Measurements from ENCODE around the gene CHIC2.

DNA sequence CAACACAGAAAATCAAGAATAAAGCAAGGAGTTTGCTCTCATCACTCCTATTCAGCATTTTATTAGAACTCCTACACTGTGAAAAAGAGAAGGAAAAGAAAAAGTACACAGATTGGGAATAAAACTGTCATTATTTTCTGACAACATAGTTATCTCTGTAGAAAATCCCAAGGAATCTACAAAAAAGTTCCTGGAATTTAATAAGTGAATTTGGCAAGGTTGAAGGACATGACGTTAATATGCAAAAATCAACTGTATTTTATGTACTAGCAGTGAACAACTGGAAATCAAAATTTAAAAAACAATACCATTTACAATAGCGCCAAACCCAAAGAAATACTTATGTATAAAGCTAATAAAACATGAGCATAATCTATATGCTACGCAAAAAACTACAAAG, 26.3 kb downstream of the CHIC2 start:
- TF ChIP-seq, protein P1, sequence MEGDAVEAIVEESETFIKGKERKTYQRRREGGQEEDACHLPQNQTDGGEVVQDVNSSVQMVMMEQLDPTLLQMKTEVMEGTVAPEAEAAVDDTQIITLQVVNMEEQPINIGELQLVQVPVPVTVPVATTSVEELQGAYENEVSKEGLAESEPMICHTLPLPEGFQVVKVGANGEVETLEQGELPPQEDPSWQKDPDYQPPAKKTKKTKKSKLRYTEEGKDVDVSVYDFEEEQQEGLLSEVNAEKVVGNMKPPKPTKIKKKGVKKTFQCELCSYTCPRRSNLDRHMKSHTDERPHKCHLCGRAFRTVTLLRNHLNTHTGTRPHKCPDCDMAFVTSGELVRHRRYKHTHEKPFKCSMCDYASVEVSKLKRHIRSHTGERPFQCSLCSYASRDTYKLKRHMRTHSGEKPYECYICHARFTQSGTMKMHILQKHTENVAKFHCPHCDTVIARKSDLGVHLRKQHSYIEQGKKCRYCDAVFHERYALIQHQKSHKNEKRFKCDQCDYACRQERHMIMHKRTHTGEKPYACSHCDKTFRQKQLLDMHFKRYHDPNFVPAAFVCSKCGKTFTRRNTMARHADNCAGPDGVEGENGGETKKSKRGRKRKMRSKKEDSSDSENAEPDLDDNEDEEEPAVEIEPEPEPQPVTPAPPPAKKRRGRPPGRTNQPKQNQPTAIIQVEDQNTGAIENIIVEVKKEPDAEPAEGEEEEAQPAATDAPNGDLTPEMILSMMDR (optimal IDR thresholded peaks at IDR 0.05 in 1 of 3, IDR thresholded peaks at IDR 0.05 in 1 of 3, conservative IDR thresholded peaks at IDR 0.05 in 1 of 3; ENCODE audit: extremely low read depth in 1 of 3, insufficient read depth in 2 of 3, low read length in 3 of 3): no peak
- no peak for TF ChIP-seq EZH2 (IDR thresholded peaks at IDR 0.05; ENCODE audit: low read length)
